Stimulated activated CD8-positive, alpha-beta memory T cell treated with anti-CD3 and anti-CD28 coated beads, Interleukin-15, amount 100 ng/mL, for 4 hours (primary cell): ENCODE results near the gene TLE4.

Experiments used
- DNase-seq, 2 donors: peaks; one replicate each; pipeline ENCODE4 v3.0.0-alpha.2; 2020; ENCODE audit warnings: low read depth in 2 of 2

Gene TLE4

DNA sequence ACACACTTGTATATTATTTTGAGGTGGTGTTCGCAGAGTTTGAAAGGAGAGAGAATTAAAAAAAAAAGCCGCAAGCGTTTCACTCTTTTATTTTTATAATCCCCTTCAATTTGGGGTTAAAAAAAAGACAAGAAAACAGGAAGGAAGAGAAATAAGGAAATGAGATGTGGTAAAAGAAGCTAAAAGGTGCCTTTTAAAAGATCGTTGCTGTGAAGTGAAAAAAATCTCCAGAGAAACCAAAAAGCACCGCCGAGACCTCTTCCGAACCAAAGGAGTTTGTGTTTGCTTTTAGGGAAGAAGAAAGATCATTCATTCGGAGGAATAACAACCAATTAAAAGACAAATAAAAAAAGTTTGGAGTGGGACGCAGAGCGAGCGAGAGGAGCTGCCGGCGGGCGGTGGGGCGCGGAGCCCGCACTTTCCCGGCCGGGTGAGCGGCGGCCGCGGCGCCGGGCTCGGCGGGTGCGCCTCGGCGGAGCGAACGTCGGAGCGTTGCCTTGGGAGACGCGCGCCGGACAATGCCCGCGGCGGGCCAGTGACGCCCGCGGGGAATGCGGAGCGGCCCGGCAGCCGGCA lies 355 bp downstream of the TLE4 start:
- DNase-seq = no peak

DNA sequence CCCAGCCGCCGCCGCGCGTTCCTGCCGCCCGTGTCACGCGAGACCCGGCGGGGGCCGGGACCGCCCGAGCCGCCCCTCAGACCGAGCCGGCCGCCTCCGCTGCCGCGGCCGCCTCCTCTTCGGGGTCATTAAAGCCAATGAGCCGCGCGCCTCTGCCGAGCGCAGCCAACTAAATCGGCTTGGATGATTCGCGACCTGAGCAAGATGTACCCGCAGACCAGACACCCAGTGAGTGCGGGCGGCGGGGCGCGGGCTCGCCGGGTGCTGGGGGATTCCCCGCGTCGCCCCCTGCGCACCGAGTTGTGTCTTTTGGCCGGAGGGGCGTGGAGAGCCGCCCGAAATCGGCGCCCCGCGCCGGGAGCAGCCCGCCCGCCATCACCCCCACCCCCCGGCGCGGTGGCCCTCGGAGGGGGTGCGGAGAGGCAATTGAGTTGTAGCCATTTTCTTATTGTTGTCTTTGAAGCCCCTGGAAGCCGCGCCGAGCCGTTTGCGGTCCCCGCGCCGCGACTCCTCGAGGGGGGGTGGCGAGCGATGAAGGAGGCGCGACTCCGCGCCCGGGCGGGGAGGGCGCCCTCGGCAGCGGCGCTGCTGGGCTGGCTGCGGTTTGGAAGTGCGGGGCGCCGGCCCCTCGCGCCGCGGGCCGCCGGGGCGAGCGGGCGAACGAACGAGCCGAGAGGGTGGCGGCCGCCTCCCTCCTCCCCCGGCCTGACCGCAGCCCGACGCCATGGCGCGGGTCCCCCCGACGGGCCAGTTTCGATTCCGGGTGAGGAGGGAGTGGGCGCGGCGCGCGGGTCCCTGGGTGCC lies 1.0 kb downstream of the TLE4 start:
- DNase-seq = peak in 1 of 2 donors; percentile 37

DNA sequence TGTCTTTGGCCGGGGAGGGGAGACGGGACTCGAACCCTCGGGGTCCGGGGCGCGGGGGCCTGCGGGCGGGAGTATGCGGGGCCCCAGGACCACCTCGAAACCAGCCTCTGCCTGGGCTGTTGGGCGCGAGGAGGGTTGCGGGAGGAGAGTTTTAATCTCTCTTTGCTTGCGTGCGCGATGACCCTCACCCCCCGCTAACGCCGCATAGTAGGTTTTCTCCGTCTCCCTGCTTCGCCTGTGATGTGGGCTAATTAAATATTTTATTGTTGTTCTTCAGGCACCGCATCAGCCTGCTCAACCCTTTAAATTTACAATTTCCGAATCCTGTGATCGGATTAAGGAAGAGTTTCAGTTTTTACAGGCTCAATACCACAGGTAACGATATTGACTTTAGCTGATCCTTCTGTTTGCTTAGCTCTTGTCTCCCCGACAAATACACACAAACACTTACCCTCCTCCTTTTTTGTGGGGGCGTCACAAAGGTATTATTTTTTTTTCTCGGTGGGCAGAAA lies 1.7 kb downstream of the TLE4 start:
- DNase-seq = no peak

DNA sequence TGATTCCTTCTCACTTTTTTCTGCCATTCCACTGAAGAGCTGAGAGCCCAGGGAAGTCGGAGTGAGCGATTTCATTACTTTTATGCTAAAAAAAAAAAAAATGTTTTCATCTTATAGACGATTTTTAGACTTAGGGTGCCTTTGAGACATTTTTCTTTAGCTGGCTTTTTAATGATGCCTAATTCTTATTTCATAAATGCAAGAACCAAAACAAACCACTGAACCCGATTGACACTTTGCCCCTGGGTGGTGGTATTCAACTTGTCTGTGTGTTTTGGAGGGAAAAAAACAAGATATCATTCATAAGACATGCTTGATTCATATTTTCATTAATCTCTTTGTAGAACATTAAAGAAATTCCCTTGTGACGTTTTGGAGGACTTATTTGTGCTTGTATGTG lies 2.4 kb downstream of the TLE4 start:
- DNase-seq = no peak

DNA sequence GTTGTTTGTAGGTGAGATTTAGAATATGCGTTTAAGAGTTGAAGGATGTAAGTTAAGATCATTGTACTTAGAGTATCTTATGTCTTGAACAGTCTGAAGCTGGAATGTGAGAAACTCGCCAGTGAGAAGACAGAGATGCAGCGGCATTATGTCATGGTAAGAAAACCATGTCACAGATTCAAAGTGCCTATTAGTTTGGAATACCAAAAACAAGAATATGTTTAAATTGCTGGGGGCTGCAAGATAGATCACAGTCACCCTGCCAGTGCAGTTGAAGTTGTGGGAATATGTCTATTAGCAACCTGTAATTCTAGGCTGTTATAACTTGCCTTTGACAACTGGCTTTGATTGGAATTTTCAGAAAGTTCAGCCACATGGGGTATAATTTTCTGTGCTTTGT lies 3.0 kb downstream of the TLE4 start:
- no peak for DNase-seq

DNA sequence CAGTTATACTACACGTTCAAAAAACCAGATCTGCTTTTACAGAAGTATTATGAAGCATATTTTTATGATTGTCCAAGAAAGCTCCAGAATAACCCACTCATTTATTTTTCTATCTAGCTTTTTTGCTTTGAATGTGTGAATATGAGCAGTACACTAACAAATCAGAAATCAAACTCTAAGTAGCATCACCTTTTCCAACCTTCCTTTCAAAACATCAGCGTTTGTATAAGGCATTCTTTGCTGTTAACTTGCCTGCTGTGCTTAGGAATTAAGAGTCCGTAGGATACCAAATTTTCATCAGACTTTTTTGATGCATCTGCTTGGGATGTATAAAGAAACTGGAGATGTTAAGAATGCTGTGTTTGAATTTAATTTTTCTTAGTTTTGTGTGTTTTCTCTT lies 3.8 kb downstream of the TLE4 start:
- no peak for DNase-seq

DNA sequence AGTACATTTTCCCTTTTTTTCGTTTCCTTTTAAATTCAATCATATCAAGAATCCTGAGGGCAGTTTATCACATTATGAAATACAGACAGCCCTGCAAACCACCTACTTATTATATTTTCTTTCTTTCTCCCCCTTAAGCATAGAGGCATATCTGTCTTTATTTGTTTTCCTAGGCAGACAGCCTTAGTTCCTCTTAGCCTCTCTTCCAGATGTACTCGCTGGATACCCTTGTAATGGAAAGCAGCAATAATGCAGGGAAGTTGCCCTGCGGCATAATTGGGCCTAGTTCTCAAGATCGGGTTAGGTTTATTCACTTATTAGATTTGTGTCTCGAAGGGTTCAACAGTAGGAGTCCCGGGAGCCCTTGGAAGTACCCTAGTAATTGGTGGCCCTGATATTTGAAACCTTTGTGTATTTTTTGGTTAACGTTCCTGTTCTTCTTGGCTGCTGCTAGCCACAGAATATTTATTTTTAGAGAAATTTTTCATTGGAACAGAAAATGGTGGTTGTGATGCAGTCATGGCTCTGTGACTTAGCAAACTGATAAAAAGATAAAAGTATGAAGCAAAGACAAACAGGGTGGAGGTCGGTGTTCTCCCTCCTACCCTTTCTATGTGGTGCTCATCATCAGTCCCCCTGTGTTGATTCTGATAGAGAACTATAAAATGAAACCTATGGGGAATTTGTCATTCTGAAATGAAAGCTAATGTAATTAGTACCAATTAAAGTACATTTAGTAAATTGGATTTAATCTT lies 6.4 kb downstream of the TLE4 start:
- no peak for DNase-seq

DNA sequence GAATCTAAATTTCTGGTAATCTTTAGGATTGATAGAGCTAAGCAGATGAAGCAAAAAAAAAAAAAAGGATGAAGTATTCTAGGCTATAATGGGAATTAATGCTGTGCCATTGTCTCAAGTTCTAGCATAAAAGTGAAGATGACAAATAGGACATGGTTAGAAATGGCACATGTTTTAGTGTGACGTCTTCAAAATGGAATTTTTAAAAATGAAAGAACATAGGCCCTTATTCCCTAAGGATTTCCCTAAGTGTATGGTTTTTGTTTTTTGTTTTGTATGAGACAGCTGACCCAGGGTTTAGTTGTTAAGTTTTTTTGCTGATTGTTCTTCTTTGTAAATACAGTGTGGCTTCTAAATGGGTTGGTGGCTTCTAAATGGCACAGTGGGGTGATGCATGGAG lies 7.1 kb downstream of the TLE4 start:
- no peak for DNase-seq

DNA sequence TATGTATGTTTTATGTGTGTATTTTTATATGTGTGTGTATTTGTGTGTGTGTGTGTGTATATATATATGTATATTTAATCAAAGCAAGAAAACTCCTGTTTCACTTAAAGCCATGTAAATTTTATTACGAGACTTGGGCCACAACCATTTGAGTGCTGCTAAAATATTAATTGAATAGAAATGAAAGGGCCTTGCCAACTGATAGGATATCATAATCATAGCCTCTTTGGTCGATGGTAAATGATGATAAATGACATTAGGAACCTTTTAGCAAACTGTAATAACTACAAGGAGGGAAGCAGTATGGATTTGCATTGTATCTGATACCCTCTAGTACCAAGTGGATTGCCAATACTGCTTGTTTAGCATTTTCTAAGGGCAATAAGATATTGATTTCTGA lies 7.9 kb downstream of the TLE4 start:
- DNase-seq = no peak

DNA sequence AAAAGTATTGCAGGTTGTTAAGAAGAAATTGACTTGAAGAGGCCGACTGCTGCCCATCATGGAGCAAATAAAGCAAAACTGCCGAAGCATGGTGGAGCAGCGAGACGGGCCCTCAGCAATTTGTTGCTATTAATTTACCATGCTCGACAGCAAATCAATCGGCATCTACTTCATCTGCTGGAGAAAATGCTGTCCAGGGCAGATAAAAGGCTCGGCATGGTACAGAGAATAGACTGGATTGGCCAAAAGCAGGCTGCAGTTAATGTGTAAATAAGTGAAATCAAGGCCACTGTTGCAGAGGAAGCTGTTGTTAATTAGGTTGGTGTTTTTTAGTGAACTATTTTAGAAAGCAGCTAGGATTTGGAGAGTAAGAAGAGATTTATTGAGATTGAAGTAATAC lies 8.3 kb downstream of the TLE4 start:
- DNase-seq = no peak

DNA sequence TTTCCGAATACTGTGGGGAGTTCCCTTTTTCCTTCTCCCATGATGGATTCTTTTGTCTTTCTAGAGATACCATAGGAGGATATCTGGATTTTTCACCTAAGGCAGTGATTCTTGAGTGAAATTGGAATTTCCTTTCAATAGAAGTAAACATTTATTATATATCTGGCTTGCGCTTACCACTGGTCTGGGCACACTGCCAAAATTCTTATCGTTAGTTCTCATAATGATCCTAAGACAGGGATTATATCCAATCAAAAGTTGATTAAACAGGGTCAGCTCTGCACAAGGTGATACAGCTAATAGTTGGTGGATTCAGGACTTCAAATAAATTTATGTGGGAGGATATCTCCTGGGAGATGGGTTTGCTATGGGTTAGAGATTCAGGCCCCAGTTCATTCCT lies 9.6 kb downstream of the TLE4 start:
- no peak for DNase-seq

DNA sequence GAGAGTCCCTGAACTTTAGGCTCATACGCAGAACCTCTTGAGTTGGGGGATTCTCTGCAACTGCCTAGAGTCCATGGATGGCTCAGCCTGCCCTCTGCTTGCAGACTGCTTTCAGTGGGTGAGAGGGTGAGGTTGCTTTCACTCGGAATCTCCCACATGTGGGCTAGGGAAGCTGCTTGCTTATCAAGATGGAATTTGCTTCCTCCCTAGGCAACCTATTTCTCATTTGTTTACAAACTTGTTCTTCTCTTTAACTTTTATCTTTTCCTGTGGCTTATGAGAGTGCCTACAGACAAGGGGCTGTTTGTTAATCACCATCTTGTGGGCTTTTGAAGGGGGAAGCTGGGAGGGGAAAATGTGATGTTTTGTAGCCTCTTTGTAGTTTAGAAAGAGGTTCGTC lies 10.0 kb downstream of the TLE4 start:
- no peak for DNase-seq

DNA sequence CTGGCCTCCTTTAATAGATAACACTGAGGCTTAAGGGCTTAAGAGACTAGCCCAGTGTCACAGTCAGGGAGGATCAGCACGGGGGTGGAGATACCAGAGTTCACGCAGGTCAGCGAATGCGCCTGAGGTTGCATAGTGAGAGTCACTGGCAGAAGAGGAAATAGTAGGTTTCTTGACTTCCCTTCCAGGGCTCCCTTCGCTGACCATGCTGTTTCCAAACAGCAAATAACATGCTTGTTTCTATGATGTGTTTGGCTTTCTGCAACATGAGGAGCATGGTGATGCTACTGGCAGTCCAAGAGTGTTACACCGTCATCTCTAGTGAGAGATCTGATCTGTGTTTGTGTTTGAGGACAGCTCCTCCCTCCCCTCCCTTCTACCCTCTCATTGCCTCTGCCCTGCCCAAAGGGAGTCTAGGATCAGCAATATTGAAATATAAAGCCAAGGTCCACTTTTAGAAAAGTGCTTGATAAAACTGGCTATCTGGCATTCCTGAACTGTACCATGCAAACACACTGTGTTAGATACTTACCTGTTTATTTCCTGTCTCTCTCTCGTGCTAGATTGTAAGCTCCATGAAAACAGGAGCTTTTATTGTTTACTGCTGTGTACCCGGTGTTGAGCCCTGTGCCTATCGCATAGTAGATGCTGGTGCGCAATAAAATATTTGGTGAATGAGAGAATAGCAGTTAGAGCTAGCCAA lies 12.3 kb downstream of the TLE4 start:
- no peak for DNase-seq

DNA sequence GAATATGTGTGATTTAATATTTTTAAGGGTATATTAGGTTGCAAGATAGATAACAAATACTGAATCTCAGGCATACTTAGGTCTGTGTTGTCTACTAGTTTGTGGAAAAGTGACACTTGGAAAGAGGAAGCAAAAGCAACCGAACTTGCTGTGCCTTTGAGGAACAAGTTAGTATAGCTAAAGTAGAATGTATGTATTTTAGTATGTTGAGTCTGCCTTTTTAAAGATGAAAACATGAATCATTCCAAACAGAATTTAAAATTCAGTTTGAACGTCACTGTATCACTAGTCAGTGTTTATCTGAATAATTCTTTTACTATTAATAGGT lies 12.9 kb downstream of the TLE4 start:
- DNase-seq = no peak

DNA sequence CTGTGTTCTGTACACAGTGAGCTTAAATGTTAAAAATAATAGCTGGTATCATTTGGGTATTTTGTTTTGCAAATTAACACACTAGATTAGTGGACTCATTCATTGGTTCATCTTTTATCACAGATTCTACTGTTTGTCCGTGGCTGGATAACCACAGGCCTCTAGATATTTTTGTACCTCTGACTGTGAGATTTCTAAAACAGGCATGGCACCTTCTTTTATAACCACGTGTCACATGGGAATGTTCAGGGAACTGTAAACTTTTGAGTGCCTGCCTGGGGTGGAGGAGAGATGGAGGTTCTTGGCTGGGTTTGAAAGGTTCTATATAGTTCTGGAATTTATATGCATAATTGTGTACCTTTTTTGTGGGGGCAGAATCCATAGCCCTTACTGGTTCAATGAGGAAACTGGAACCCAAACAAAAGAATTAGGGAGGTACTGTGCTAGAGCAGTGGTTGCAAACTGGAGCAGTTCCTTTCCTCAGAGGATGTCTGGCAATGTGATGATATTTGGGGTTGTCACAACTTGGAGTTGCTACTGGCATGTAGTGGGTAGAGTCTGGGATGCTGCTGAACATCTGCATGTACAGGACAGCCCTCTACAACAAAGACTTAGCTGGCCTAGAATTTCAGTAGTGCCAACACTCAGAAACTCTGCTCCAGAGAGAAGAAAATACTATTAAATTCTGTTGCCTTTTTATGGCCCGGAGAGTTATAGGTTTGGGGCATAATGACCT lies 16.9 kb downstream of the TLE4 start:
- DNase-seq = no peak

DNA sequence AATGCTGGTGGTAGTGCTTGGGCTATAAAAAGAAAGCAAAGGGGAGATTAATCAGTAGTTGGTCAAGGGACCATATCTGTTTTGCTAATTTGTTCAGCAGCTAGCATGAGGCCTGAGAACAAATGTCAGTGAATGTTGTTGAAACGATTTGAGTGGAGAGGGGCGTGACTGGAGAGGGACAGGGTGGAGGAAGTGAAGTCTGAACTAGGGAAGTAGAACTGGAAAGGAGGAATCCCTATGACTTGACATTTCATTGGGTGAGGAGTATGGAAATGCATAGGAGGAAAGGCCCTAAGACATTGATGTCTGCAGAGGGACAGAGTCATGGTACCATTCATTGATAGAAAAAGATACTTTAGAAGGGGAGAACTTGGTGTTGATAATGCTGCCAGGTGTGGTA lies 19.7 kb downstream of the TLE4 start:
- no peak for DNase-seq

DNA sequence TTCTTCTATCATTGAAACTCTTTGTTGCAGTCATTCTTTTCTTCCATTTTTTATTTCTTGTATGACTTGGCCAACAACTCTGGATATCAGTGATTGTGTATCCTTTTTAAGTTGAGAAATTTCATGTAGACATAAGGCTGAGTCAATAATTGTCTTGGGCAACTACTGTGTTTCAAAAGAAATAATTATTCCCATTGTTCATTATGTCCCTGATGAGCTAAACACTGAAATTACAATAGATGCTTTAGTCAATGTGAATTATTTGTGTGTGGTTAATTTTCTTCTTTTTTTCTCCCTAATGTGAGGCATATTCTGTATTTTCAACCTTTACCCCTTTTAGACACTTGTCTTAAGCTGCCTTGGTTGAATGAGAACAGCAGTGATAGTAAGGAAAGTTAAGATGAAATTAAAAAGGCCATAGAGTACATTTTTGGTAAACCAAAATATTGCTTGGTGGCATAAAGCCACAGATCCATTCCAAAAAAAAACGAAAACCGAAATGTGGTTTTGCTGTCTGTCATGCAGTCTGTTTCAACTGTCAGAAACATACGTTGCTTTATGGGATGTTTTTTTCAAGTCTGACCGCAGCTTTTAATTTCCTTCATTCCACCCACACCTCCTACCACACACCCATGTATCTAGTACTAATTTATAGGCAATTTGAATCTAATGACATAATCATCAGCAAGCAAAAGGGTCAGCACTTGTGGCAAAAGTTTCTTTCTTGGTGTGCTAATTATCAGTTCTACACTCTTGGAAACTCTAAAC lies 21.1 kb downstream of the TLE4 start:
- no peak for DNase-seq

DNA sequence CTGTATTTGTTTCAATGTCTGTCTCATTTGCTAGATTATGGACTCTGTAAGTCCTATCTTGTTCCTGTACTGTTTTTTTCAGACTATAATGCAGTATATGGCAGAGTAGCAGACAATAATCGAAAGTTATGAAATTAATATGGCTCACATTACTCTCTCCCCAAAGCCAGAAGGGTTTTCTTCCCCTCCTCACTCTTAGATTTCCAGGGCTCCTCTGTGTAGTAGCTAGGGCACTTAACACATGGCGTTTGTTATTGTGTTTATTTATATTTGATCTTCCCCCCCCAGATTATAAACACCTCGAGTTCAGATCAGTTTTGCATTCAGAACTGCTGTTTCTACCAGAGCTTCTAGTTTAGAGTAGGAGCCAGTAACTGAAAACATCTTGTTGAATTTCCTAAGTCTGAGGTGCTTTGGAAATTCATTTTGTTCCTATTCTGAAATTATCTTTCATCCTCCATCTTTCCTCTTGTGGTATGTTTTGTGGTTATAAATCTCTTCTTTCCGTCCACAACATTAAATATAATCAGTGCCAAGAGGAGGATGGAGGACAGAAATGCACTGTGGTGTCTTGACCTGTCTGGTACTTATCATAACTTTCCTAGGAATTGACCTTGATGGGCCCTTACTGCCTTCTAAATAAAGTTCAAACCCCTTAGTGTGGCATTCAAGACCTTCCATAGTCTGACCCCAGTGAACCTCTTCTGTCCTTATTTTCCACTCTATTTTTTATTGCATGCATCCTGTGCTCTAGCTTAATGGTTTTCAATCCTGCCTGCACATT lies 27.0 kb downstream of the TLE4 start:
- no peak for DNase-seq

DNA sequence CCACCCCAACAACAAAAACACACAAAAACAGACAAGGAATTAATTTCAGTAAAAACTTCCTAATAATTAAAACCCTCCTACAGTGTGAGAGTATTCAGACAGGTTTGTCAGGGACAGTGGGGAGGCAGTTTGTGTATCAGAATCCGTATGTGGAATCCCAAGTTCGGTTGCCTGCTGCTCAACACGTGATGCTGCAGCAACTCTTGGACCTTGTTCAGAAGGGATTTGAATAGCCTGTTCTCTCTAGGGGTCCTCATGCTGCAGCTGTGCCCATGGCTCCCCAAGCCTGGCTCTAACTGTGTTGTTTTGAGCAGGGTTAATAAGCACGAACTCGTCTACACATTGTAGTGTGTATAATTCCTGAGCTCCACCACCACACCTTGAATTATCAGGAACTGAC lies 28.7 kb downstream of the TLE4 start:
- DNase-seq = no peak
